Non-pigmented ciliary epithelial cell (primary cell): ENCODE data around the gene SOWAHC.
"Not testable (repeated sequence)": the region's sequence is repeated elsewhere in the genome, so short reads cannot be mapped to it uniquely, and the experiment has no call there.

ENCODE experiments used
- DNase-seq: peaks from one replicate; pipeline ENCODE4 v3.0.0-alpha.2; 2010; ENCODE audit warnings: low read depth

Gene SOWAHC

GRCh38 chr2:109613922-109614714 is at the start of gene SOWAHC, which contains the start of gene SEPTIN10:
TSS of gene SOWAHC (plus strand) at chr2:109614364. CDS start at chr2:109614490, 126 bp downstream.
TSS of gene SEPTIN10 (minus strand) at chr2:109613966. CDS start at chr2:109613827, 139 bp downstream.
- DNase-seq, result peak; percentile 97

- DNase-seq, result no peak
Observed at GRCh38 chr2:109575373-109575772, 38.8 kb upstream of the SOWAHC start.

- DNase-seq, result not testable (repeated sequence)
Observed at GRCh38 chr2:109577630-109578029, 36.5 kb upstream of the SOWAHC start.

- no peak for DNase-seq
Observed at GRCh38 chr2:109582928-109583895, 31.0 kb upstream of the SOWAHC start.

- DNase-seq, result no peak
Observed at GRCh38 chr2:109586687-109587086, 27.5 kb upstream of the SOWAHC start.

- DNase-seq, result no peak
Observed at GRCh38 chr2:109591206-109591605, 23.0 kb upstream of the SOWAHC start.

GRCh38 chr2:109592905-109593304 is 21.3 kb upstream of the SOWAHC start:
- DNase-seq, result no peak

- DNase-seq, result no peak
Observed at GRCh38 chr2:109594246-109594885, 19.8 kb upstream of the SOWAHC start.

GRCh38 chr2:109595644-109596043 is 18.5 kb upstream of the SOWAHC start:
- DNase-seq, result no peak

- DNase-seq, result no peak
Observed at GRCh38 chr2:109597283-109597682, 16.9 kb upstream of the SOWAHC start.

GRCh38 chr2:109601783-109602182 is 12.4 kb upstream of the SOWAHC start:
- no peak for DNase-seq

GRCh38 chr2:109602617-109603188 is 11.5 kb upstream of the SOWAHC start:
- DNase-seq, result no peak

- no peak for DNase-seq
Observed at GRCh38 chr2:109604597-109604996, 9.6 kb upstream of the SOWAHC start.

- no peak for DNase-seq
Observed at GRCh38 chr2:109607766-109608165, 6.4 kb upstream of the SOWAHC start.

- no peak for DNase-seq
Observed at GRCh38 chr2:109609352-109610024, 4.7 kb upstream of the SOWAHC start.

GRCh38 chr2:109611467-109612095 is 2.6 kb upstream of the SOWAHC start:
- DNase-seq, result no peak

- no peak for DNase-seq
Observed at GRCh38 chr2:109613081-109613921, 863 bp upstream of the SOWAHC start.

- no peak for DNase-seq
Observed at GRCh38 chr2:109614715-109615636, 812 bp downstream of the SOWAHC start.

GRCh38 chr2:109615637-109616144 is 1.5 kb downstream of the SOWAHC start:
- DNase-seq, result no peak
